ENCODE data around the gene TNFRSF12A. TPM values are rescaled to one million over a fixed set of nuclear protein-coding genes. Genes with fewer than 3 reads are reported as not detected.

The TNFRSF12A gene
- total and polyA plus RNA-seq, 2 of the 8 experiments (the other 6 are each of a cell fraction or from before 2014, with no cell fraction given), result 81.0 to 82.5 TPM

DNA sequence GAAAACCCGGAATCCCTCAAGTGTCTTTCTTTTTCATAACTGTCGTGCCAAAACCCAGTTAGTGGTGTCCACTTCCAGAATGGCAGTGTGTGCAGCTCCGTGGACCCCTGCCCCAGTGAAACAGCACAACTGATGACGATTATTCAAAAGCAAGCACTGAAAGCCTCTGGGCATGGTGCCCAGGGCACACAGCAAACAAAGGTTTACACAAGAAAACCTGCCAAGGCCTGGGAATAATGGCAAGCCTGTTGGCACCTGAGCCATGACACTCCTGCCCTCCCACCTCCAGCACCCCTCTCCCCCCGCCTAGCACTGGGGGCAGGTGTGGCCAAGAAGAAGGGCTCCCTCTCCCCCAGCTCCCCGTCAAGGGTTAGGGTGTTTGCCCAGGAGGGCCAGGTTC, 42.7 kb upstream of the TNFRSF12A start:
- CTCF ChIA-PET (ENCODE audit: partially characterized antibody), result interaction anchor here (0.6 to 2.5 kb wide), 12 partner anchors 7 to 152 kb away, joined by 3 to 10 read pairs (median 4); partner anchors contain the start of gene KREMEN2
- no peak overlapping the region for H2BK15ac ChIP-seq (ENCODE audit: low read length)
- no peak overlapping the region for H4K8ac ChIP-seq (ENCODE audit: extremely low read depth, insufficient read depth, low read length)
- H3K4me2 ChIP-seq (ENCODE audit: insufficient read depth in 1 of 2, low read depth in 2 of 2, low read length in 2 of 2), result no peak overlapping the region
- H3K79me2 ChIP-seq (ENCODE audit: control insufficient read depth in 1 of 2, insufficient read depth in 2 of 2, low read length in 2 of 2), result peaks cover 0 to 8% of the 10 kb centered on the region in 2 experiments; a peak in 2 of 4 replicates
- no peak overlapping the region for H3K14ac ChIP-seq (ENCODE audit: insufficient read length)
- H4K5ac ChIP-seq (ENCODE audit: insufficient read length, low read depth, low read length), result no peak overlapping the region
- H3K4me1 ChIP-seq (replicated peaks in 1 of 4; ENCODE audit: control insufficient read depth in 3 of 4, insufficient read depth in 4 of 4, low read length in 3 of 4), result peaks cover 0 to 17% (median 13%) of the 10 kb centered on the region in 4 experiments; a peak in 6 of 7 replicates
- POLR2A ChIA-PET (ENCODE audit: partially characterized antibody), result interaction anchor here (1.2 to 25.4 kb wide), 7 partner anchors 10 to 47 kb away, joined by 3 to 455 read pairs (median 5); partner anchors contain the start of genes CLDN6, HCFC1R1, KREMEN2 and PAQR4
- no peak overlapping the region for H4K91ac ChIP-seq (replicated peaks; ENCODE audit: insufficient read length, low read length)
- FAIRE-seq, result no peak
- 92% methylated on average over 6 of the region's 6 CpGs; no CpG with 5 or more reads in 1 of the 2 experiments for WGBS, 2 experiments (ENCODE audit: extremely low coverage in 1 of 2, insufficient coverage in 1 of 2, insufficient read length in 1 of 2, insufficient replicate concordance in 2 of 2, low coverage in 1 of 2, low lambda C conversion rate in 2 of 2, missing lambda C conversion rate in 1 of 2)
- no peak overlapping the region for H3K23ac ChIP-seq (ENCODE audit: insufficient read length)
- H3K4ac ChIP-seq (replicated peaks; ENCODE audit: insufficient read length, low read depth, low read length), result no peak overlapping the region
- no peaks in the 10 kb centered on the region for H3K9me3 ChIP-seq (ENCODE audit: insufficient read depth in 2 of 2, low read depth in 1 of 2, low read length in 1 of 2)
- no peak overlapping the region for H2AK5ac ChIP-seq (ENCODE audit: low read depth, low read length)
- no peak overlapping the region for H3K56ac ChIP-seq (replicated peaks; ENCODE audit: insufficient read length, low read depth, low read length)
- H2BK5ac ChIP-seq (ENCODE audit: low read depth, low read length), result no peak overlapping the region
- DNase-seq (ENCODE audit: low read depth in 1 of 2, low spot score in 2 of 2), result no peak
- H3K23me2 ChIP-seq (ENCODE audit: low read depth, low read length), result peaks cover 12% of the 10 kb centered on the region; the same call in 1 of the 2 replicates
- no peak overlapping the region for H2BK120ac ChIP-seq (replicated peaks; ENCODE audit: low read depth, low read length)
- H3K4me3 ChIP-seq (ENCODE audit: extremely low read depth in 1 of 4, insufficient read depth in 2 of 4, low read depth in 3 of 4, low read length in 4 of 4), result no peak overlapping the region
- H3K27ac ChIP-seq (ENCODE audit: low read depth, low read length), result no peak overlapping the region
- no peak overlapping the region for H2BK20ac ChIP-seq (ENCODE audit: low read length)
- no peaks in the 10 kb centered on the region for H3K27me3 ChIP-seq (replicated peaks in 1 of 4; ENCODE audit: control insufficient read depth in 3 of 4, extremely low read depth in 1 of 4, insufficient read depth in 3 of 4, low read length in 3 of 4)
- H2AFZ ChIP-seq (ENCODE audit: low read length), result no peak overlapping the region
- no peak overlapping the region for H3K9ac ChIP-seq (replicated peaks in 1 of 4; ENCODE audit: extremely low read depth in 1 of 4, low read depth in 3 of 4, low read length in 3 of 4)
- H3K79me1 ChIP-seq (ENCODE audit: low read depth, low read length), result peaks cover 12% of the 10 kb centered on the region
- H2BK12ac ChIP-seq (ENCODE audit: low read depth, low read length), result no peak overlapping the region
- no peak for TF ChIP-seq HDAC6 (IDR thresholded peaks at IDR 0.05; ENCODE audit: low read depth, low read length)
- TF ChIP-seq KDM5A (IDR thresholded peaks at IDR 0.05; ENCODE audit: low read length), result no peak
- no peak for TF ChIP-seq POLR2A (IDR thresholded peaks at IDR 0.05; ENCODE audit: control extremely low read depth in 1 of 2, low read depth in 2 of 2, low read length in 2 of 2)
- no peak overlapping the region for H3K18ac ChIP-seq (ENCODE audit: extremely low read depth, low read length)
- H3K36me3 ChIP-seq (ENCODE audit: control insufficient read depth in 2 of 4, insufficient read depth in 4 of 4, low read length in 3 of 4), result peaks cover 20 to 38% (median 33%) of the 10 kb centered on the region in 4 experiments
- peaks cover 15 to 33% of the 10 kb centered on the region in 2 experiments for H4K20me1 ChIP-seq (replicated peaks in 1 of 2; ENCODE audit: control insufficient read depth in 1 of 2, insufficient read depth in 2 of 2, low read length in 2 of 2)
